ENCODE data around the gene WDR46. TPM values are rescaled to one million over a fixed set of nuclear protein-coding genes. Genes with fewer than 3 reads are reported as not detected.

The WDR46 gene
- total and polyA plus RNA-seq, 10 of the 15 experiments (the other 5 are each of a cell fraction or from before 2014, with no cell fraction given) = 10.1 to 147 (median 86.0) TPM

- TF ChIP-seq USF2 (IDR thresholded peaks at IDR 0.05; ENCODE audit: borderline replicate concordance, low read depth, low read length) (peak; percentile 28; the same call in 1 of the 2 replicates), MTA2 (IDR thresholded peaks at IDR 0.05; ENCODE audit: low read depth) (peak; percentile 26; the same call in 1 of the 2 replicates), BMI1 (IDR thresholded peaks at IDR 0.05; ENCODE audit: borderline replicate concordance) (peak; percentile 70), USF1 (IDR thresholded peaks at IDR 0.05; ENCODE audit: borderline replicate concordance, extremely low read length, insufficient read depth, low read depth, low read length) (peak; percentile 42), ZZZ3 (IDR thresholded peaks at IDR 0.05; ENCODE audit: control insufficient read depth, insufficient read length, low read depth) (no peak), MAX (IDR thresholded peaks at IDR 0.05; ENCODE audit: low read depth, low read length) (peak; percentile 30; the same call in 1 of the 2 replicates), SP1 (IDR thresholded peaks at IDR 0.05; ENCODE audit: low read depth, low read length) (peak; percentile 36), EGR1 (IDR thresholded peaks at IDR 0.05; ENCODE audit: borderline replicate concordance in 1 of 2, low read depth in 2 of 2, low read length in 2 of 2) (peak in 1 of 2 experiments; percentile 80; a peak in 1 of 3 replicates), RAD51 (IDR thresholded peaks at IDR 0.05) (peak; percentile 85), KAT2A (conservative IDR thresholded peaks at IDR 0.05; ENCODE audit: control insufficient read depth, low read depth, low read length) (no peak), HDAC6 (IDR thresholded peaks at IDR 0.05; ENCODE audit: unreplicated experiment) (no peak), NR2C1 (IDR thresholded peaks at IDR 0.05) (peak; percentile 85), EZH2 (IDR thresholded peaks at IDR 0.05; ENCODE audit: borderline replicate concordance, control insufficient read depth, low read depth, low read length) (no peak), NKRF (conservative IDR thresholded peaks at IDR 0.05) (peak; percentile 59; the same call in 1 of the 2 replicates), SKIL (IDR thresholded peaks at IDR 0.05; ENCODE audit: low read depth, poor library complexity, severe bottlenecking) (no peak)
- TF ChIP-seq, protein P1, sequence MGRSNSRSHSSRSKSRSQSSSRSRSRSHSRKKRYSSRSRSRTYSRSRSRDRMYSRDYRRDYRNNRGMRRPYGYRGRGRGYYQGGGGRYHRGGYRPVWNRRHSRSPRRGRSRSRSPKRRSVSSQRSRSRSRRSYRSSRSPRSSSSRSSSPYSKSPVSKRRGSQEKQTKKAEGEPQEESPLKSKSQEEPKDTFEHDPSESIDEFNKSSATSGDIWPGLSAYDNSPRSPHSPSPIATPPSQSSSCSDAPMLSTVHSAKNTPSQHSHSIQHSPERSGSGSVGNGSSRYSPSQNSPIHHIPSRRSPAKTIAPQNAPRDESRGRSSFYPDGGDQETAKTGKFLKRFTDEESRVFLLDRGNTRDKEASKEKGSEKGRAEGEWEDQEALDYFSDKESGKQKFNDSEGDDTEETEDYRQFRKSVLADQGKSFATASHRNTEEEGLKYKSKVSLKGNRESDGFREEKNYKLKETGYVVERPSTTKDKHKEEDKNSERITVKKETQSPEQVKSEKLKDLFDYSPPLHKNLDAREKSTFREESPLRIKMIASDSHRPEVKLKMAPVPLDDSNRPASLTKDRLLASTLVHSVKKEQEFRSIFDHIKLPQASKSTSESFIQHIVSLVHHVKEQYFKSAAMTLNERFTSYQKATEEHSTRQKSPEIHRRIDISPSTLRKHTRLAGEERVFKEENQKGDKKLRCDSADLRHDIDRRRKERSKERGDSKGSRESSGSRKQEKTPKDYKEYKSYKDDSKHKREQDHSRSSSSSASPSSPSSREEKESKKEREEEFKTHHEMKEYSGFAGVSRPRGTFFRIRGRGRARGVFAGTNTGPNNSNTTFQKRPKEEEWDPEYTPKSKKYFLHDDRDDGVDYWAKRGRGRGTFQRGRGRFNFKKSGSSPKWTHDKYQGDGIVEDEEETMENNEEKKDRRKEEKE (IDR thresholded peaks at IDR 0.05) = no peak
These were observed 25.5 kb upstream of the WDR46 start (continued) for GRCh38 chr6:33314515-33314942.

Measured in GM12878 (cell line).